H1 (cell line): ENCODE data around the gene PVALB. TPM values are rescaled to one million over a fixed set of nuclear protein-coding genes. Genes with fewer than 3 reads are reported as not detected.

Experiments used
- CTCF ChIA-PET: fragments of 300-600 bp; sonication (Branson Sonifier 250); formaldehyde crosslinking; loops from one replicate; lab custom pipeline; 2021; ENCODE audit not compliant: partially characterized antibody; lab: Charles Lee
- POLR2A ChIA-PET: fragments of 300-600 bp; sonication (Branson Sonifier 250); formaldehyde crosslinking; loops from one replicate; lab custom pipeline; 2021; ENCODE audit warnings: inconsistent platforms; ENCODE audit not compliant: partially characterized antibody; lab: Charles Lee
- DNase-seq, 2 experiments: peaks; one replicate each; pipeline versions ENCODE4 v3.0.0 to v3.0.0-alpha.2; 2010 to 2022; ENCODE audit warnings: low spot score in 2 of 2, low read depth in 1 of 2, mixed read lengths in 1 of 2
- FAIRE-seq: peaks from 2 replicates; lab custom pipeline; 2011; peaks lifted over from hg19 to GRCh38; lab: Jason Lieb, UNC
- H2AFZ ChIP-seq: 2 replicates; pipeline ENCODE4 v1.8.1; 2012; ENCODE audit warnings: low read length, inconsistent platforms
- H2AK5ac ChIP-seq: 2 replicates; pipeline ENCODE4 v1.6.1; 2013; ENCODE audit warnings: low read depth, low read length
- H2BK120ac ChIP-seq: replicated peaks from 2 replicates; pipeline ENCODE3; 2013; ENCODE audit warnings: low read depth, low read length, inconsistent platforms
- H2BK12ac ChIP-seq: 2 replicates; pipeline ENCODE4 v1.6.1; 2013; ENCODE audit warnings: low read depth, low read length
- H2BK15ac ChIP-seq: 2 replicates; pipeline ENCODE4 v1.6.1; 2013; ENCODE audit warnings: low read length
- H2BK20ac ChIP-seq: 2 replicates; pipeline ENCODE4 v1.6.1; 2013; ENCODE audit warnings: low read length
- H2BK5ac ChIP-seq: 2 replicates; pipeline ENCODE4 v1.6.1; 2013; ENCODE audit warnings: low read depth, low read length
- H3K14ac ChIP-seq: 2 replicates; pipeline ENCODE4 v1.6.1; 2013; ENCODE audit warnings: inconsistent platforms; ENCODE audit not compliant: insufficient read length
- H3K18ac ChIP-seq: 2 replicates; pipeline ENCODE4 v1.6.1; 2013; ENCODE audit warnings: low read length; ENCODE audit errors: extremely low read depth
- H3K23ac ChIP-seq: 2 replicates; pipeline ENCODE4 v1.6.1; 2013; ENCODE audit warnings: inconsistent platforms; ENCODE audit not compliant: insufficient read length
- H3K23me2 ChIP-seq: 2 replicates; pipeline ENCODE4 v1.6.1; 2013; ENCODE audit warnings: low read depth, low read length
- H3K27ac ChIP-seq: 2 replicates; pipeline ENCODE4 v1.6.1; 2011; ENCODE audit warnings: low read depth, low read length, inconsistent platforms
- H3K27me3 ChIP-seq, 4 experiments: replicated peaks in 1 of 4; 1 replicate in 1 of 4; 2 replicates in 3 of 4; pipeline versions ENCODE4 v1.6.1 to v1.8.1; 2011 to 2013; ENCODE audit warnings: low read length in 3 of 4, mild to moderate bottlenecking in 3 of 4, inconsistent platforms in 2 of 4, mixed read lengths in 2 of 4, moderate library complexity in 1 of 4; ENCODE audit not compliant: control insufficient read depth in 3 of 4, insufficient read depth in 3 of 4; ENCODE audit errors: extremely low read depth in 1 of 4
- H3K36me3 ChIP-seq, 4 experiments: 2 replicates each; pipeline versions ENCODE4 v1.6.1 to v1.8.1; 2011 to 2013; ENCODE audit warnings: mild to moderate bottlenecking in 4 of 4, low read length in 3 of 4, moderate library complexity in 2 of 4, control low read depth in 1 of 4, inconsistent platforms in 1 of 4; ENCODE audit not compliant: insufficient read depth in 4 of 4, control insufficient read depth in 2 of 4
- H3K4ac ChIP-seq: replicated peaks from 2 replicates; pipeline ENCODE3; 2013; ENCODE audit warnings: low read length, low read depth, mixed read lengths, inconsistent platforms; ENCODE audit not compliant: insufficient read length
- H3K4me1 ChIP-seq, 4 experiments: replicated peaks in 1 of 4; 1 replicate in 1 of 4; 2 replicates in 3 of 4; pipeline versions ENCODE4 v1.6.1 to v1.8.1; 2011 to 2013; ENCODE audit warnings: low read length in 3 of 4, inconsistent platforms in 2 of 4, mixed read lengths in 1 of 4; ENCODE audit not compliant: insufficient read depth in 4 of 4, control insufficient read depth in 3 of 4
- H3K4me2 ChIP-seq, 2 experiments: 2 replicates each; pipeline versions ENCODE4 v1.6.1 to v1.8.1; 2011 to 2013; ENCODE audit warnings: low read depth in 2 of 2, low read length in 2 of 2, control low read depth in 1 of 2, inconsistent platforms in 1 of 2, mild to moderate bottlenecking in 1 of 2; ENCODE audit not compliant: insufficient read depth in 1 of 2
- H3K4me3 ChIP-seq, 4 experiments: fragments of 200-600, 300-600 bp in 1 of 4; sonication (generic), shearing (Covaris generic), sonication (Bioruptor Twin) in 1 of 4; 2 replicates each; pipeline versions ENCODE4 v1.5.1 to v1.8.1; 2011 to 2016; ENCODE audit warnings: low read length in 4 of 4, low read depth in 3 of 4, control low read depth in 2 of 4, inconsistent platforms in 2 of 4, mild to moderate bottlenecking in 2 of 4, mixed read lengths in 1 of 4, moderate library complexity in 1 of 4; ENCODE audit not compliant: insufficient read depth in 2 of 4; ENCODE audit errors: extremely low read depth in 1 of 4
- H3K56ac ChIP-seq: replicated peaks from 2 replicates; pipeline ENCODE3; 2013; ENCODE audit warnings: low read depth, mild to moderate bottlenecking, mixed read lengths, low read length, inconsistent platforms; ENCODE audit not compliant: insufficient read length
- H3K79me1 ChIP-seq: 2 replicates; pipeline ENCODE4 v1.6.1; 2013; ENCODE audit warnings: low read depth, low read length, control low read depth
- H3K79me2 ChIP-seq, 2 experiments: 2 replicates each; pipeline versions ENCODE4 v1.6.1 to v1.8.1; 2012 to 2013; ENCODE audit warnings: low read length in 2 of 2, mild to moderate bottlenecking in 2 of 2, inconsistent platforms in 1 of 2; ENCODE audit not compliant: insufficient read depth in 2 of 2, control insufficient read depth in 1 of 2
- H3K9ac ChIP-seq, 4 experiments: replicated peaks in 1 of 4; 1 replicate in 1 of 4; 2 replicates in 3 of 4; pipeline versions ENCODE4 v1.6.1 to v1.8.1; 2011 to 2013; ENCODE audit warnings: low read depth in 3 of 4, low read length in 3 of 4, control low read depth in 2 of 4, mild to moderate bottlenecking in 2 of 4, moderate library complexity in 2 of 4, inconsistent platforms in 1 of 4; ENCODE audit errors: extremely low read depth in 1 of 4
- H3K9me3 ChIP-seq, 2 experiments: 2 replicates each; pipeline versions ENCODE4 v1.6.1 to v1.8.1; 2012 to 2013; ENCODE audit warnings: mild to moderate bottlenecking in 2 of 2, moderate library complexity in 2 of 2, control low read depth in 1 of 2, inconsistent platforms in 1 of 2, low read depth in 1 of 2, low read length in 1 of 2, mixed read lengths in 1 of 2; ENCODE audit not compliant: insufficient read depth in 2 of 2
- H4K20me1 ChIP-seq, 2 experiments: replicated peaks in 1 of 2; 2 replicates each; pipeline versions ENCODE3 to v1.8.1; 2011 to 2013; ENCODE audit warnings: inconsistent platforms in 2 of 2, low read length in 2 of 2, mild to moderate bottlenecking in 1 of 2; ENCODE audit not compliant: insufficient read depth in 2 of 2, control insufficient read depth in 1 of 2
- H4K5ac ChIP-seq: 2 replicates; pipeline ENCODE4 v1.6.1; 2013; ENCODE audit warnings: low read length, low read depth, mixed read lengths, inconsistent platforms; ENCODE audit not compliant: insufficient read length
- H4K8ac ChIP-seq: 2 replicates; pipeline ENCODE4 v1.8.0; 2013; ENCODE audit warnings: mild to moderate bottlenecking, moderate library complexity, low read length, inconsistent platforms; ENCODE audit not compliant: insufficient read depth; ENCODE audit errors: extremely low read depth
- H4K91ac ChIP-seq: replicated peaks from 2 replicates; pipeline ENCODE3; 2013; ENCODE audit warnings: low read length, mixed read lengths, inconsistent platforms; ENCODE audit not compliant: insufficient read length
- BRCA1 ChIP-seq: IDR thresholded peaks from 2 replicates; pipeline ENCODE4 v1.6.1; 2012; ENCODE audit warnings: low read depth, low read length, improper control_type of control experiment
- CHD2 ChIP-seq: IDR thresholded peaks from 2 replicates; pipeline ENCODE4 v1.6.1; 2012; ENCODE audit warnings: low read length, improper control_type of control experiment
- EP300 ChIP-seq, 2 experiments: IDR thresholded peaks; 1 replicate in 1 of 2; 2 replicates in 1 of 2; pipeline ENCODE4 v1.6.1; 2011 to 2012; ENCODE audit warnings: low read depth in 2 of 2, low read length in 2 of 2, mild to moderate bottlenecking in 2 of 2, borderline replicate concordance in 1 of 2, inconsistent platforms in 1 of 2, moderate library complexity in 1 of 2
- RAD21 ChIP-seq, 2 experiments: IDR thresholded peaks in 1 of 2; conservative IDR thresholded peaks in 1 of 2; 2 replicates each; pipeline ENCODE4 v1.6.1; 2011; ENCODE audit warnings: low read depth in 2 of 2, low read length in 2 of 2, improper control_type of control experiment in 1 of 2, inconsistent platforms in 1 of 2, mild to moderate bottlenecking in 1 of 2, moderate library complexity in 1 of 2
- SP1 ChIP-seq: IDR thresholded peaks from 2 replicates; pipeline ENCODE4 v1.6.1; 2011; ENCODE audit warnings: low read depth, low read length
- SP4 ChIP-seq: IDR thresholded peaks from 2 replicates; pipeline ENCODE4 v1.6.1; 2012; ENCODE audit warnings: low read length, inconsistent platforms
- TAF1 ChIP-seq: IDR thresholded peaks from 2 replicates; pipeline ENCODE4 v1.6.1; 2011; ENCODE audit warnings: mild to moderate bottlenecking, low read depth, low read length
- WGBS, 2 experiments: shearing (Covaris generic) in 1 of 2; methylation state at CpG; one replicate each; pipeline versions ENCODE4 v1.1.6 to v1.1.7; 2013 to 2015; ENCODE audit warnings: low lambda C conversion rate in 2 of 2, mixed read lengths in 2 of 2, inconsistent platforms in 1 of 2, low coverage in 1 of 2, missing lambda C conversion rate in 1 of 2; ENCODE audit not compliant: insufficient replicate concordance in 2 of 2, insufficient coverage in 1 of 2, insufficient read length in 1 of 2; ENCODE audit errors: extremely low coverage in 1 of 2, missing lambda C conversion rate in 1 of 2; 5-methylcytosine and 5-hydroxymethylcytosine counted together
- polyA plus RNA-seq, 7 experiments: library from polyadenylated mRNA; depleted of rRNA in 3 of 7; stranded (reverse) in 5 of 7; unstranded in 2 of 7; fragments of >200 nt in 5 of 7; fragments of 200-250 nt in 2 of 7; gene quantifications; 1 replicate in 5 of 7; 2 replicates in 1 of 7; 4 replicates in 1 of 7; pipeline versions ENCODE4 v1.2.1 to v1.2.3, GENCODE V29; 2011 to 2013; ENCODE audit warnings: missing spikeins in 2 of 7, mixed read lengths in 2 of 7
- total RNA-seq: library from RNA; stranded (reverse); fragmentation: NEBNext Ultra II Directional; extraction: Animal tissue kit (Norgen Biotek cat#: 25700); gene quantifications from 2 replicates; pipeline ENCODE4 v1.2.1, GENCODE V29; 2021
- TF ChIP-seq, protein P1 (sequence below): IDR thresholded peaks from 2 replicates; pipeline ENCODE4 v1.6.1; 2011; ENCODE audit warnings: low read length, improper control_type of control experiment

PVALB gene
- total and polyA plus RNA-seq, 2 of the 8 experiments (the other 6 are each of a cell fraction or from before 2014, with no cell fraction given), result 1.7 to 5.4 TPM

DNA sequence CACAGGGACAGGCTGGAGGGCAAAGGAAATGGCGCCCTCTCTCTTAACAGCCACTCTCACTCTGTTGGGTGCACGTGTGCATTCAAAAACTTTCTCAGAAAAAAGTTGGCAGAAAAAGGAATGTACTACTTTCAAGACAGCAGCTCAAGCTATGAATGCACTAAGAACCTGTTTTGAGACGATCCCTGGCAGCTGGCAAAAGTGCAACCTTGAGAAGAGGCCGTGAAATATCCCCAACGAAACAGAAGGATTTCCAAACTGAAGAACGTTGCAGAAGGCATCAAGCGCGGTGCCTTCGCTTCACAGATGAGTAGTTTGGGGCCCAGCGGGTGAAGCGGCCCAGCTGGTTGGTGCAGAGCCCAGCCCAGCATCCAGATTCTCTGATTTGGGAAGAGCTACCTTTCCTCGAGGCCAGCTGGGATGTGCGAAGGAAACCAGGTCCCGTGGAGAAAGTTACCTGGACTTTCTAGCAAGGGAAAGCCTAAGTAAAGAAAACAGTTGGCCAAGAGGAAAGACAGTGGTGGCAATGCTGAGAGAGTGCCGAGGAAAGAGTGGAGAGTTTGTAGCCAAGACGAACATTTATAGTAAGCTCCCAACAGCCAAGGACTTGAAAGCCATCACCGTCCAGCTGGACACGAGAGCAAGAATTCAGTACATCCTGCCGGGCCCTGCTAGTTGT is 57.2 kb downstream of the PVALB start:
- H2BK5ac ChIP-seq, result no peak overlapping the region
- H3K4me1 ChIP-seq, result peaks cover 0 to 7% (median 0%) of the 10 kb centered on the region in 4 experiments; a peak in 2 of 7 replicates
- H3K23ac ChIP-seq, result no peak overlapping the region
- H4K91ac ChIP-seq, result no peak overlapping the region
- no peaks in the 10 kb centered on the region for H3K9me3 ChIP-seq
- no peak overlapping the region for H2AFZ ChIP-seq
- ChIA-PET POLR2A (no interaction called here), CTCF (interaction anchor here (0.6 to 6.4 kb wide), 7 partner anchors 10 to 218 kb away, joined by 3 to 60 read pairs (median 12); no protein-coding TSS in a partner anchor)
- no peak overlapping the region for H3K14ac ChIP-seq
- H3K23me2 ChIP-seq, result no peaks in the 10 kb centered on the region
- H3K79me1 ChIP-seq, result no peaks in the 10 kb centered on the region
- H3K27ac ChIP-seq, result no peak overlapping the region
- no peak overlapping the region for H3K4me2 ChIP-seq
- FAIRE-seq (no peak), DNase-seq (no peak)
- no peak overlapping the region for H2BK12ac ChIP-seq
- no peak overlapping the region for H3K56ac ChIP-seq
- H2BK20ac ChIP-seq, result no peak overlapping the region
- no peak overlapping the region for H4K8ac ChIP-seq
- TF ChIP-seq SP1 (no peak), TAF1 (no peak), EP300 (IDR thresholded peaks at IDR 0.05; ENCODE audit: borderline replicate concordance in 1 of 2, low read depth in 2 of 2, low read length in 2 of 2) (no peak), RAD21 (IDR thresholded peaks at IDR 0.05 in 1 of 2, conservative IDR thresholded peaks at IDR 0.05 in 1 of 2; ENCODE audit: low read depth in 2 of 2, low read length in 2 of 2) (0 out of 4 replicates have a peak, but pooled peaks of 1 of the 2 experiments have one; percentile 0), BRCA1 (no peak), CHD2 (no peak), SP4 (no peak)
- TF ChIP-seq, protein P1, sequence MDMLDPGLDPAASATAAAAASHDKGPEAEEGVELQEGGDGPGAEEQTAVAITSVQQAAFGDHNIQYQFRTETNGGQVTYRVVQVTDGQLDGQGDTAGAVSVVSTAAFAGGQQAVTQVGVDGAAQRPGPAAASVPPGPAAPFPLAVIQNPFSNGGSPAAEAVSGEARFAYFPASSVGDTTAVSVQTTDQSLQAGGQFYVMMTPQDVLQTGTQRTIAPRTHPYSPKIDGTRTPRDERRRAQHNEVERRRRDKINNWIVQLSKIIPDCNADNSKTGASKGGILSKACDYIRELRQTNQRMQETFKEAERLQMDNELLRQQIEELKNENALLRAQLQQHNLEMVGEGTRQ, result no peak
- no peak overlapping the region for H3K9ac ChIP-seq
- no peaks in the 10 kb centered on the region for H3K27me3 ChIP-seq
- no peak overlapping the region for H3K4me3 ChIP-seq
- no peak overlapping the region for H4K5ac ChIP-seq
- H3K4ac ChIP-seq, result no peak overlapping the region
- H2AK5ac ChIP-seq, result no peak overlapping the region
- H4K20me1 ChIP-seq, result peaks cover 0 to 2% of the 10 kb centered on the region in 2 experiments
- H3K36me3 ChIP-seq, result peaks cover 3 to 15% (median 11%) of the 10 kb centered on the region in 4 experiments; a peak in 5 of 8 replicates
- WGBS, 2 experiments, result 86% methylated on average over 19 of the region's 19 CpGs; no CpG with 5 or more reads in 1 of the 2 experiments
- no peak overlapping the region for H3K18ac ChIP-seq
- no peak overlapping the region for H2BK120ac ChIP-seq
- no peak overlapping the region for H2BK15ac ChIP-seq
- no peaks in the 10 kb centered on the region for H3K79me2 ChIP-seq
